GM23338 (cell line): ENCODE data around the gene FBLN1. TPM values are rescaled to one million over a fixed set of nuclear protein-coding genes. Genes with fewer than 3 reads are reported as not detected.

Experiments used
- ATAC-seq: fragments of 200-7000 bp; cut with Tn5 transposase; 3 replicates; pipeline ENCODE4 v1.9.1; 2020
- DNase-seq: peaks from one replicate; pipeline ENCODE4 v3.0.0-alpha.2; 2015; ENCODE audit warnings: low spot score
- H2AFZ ChIP-seq: fragments of 200-600 bp; sonication (generic); 2 replicates; pipeline ENCODE4 v1.8.0; 2016; ENCODE audit warnings: antibody characterized with exemption, mild to moderate bottlenecking, moderate library complexity
- H3F3A ChIP-seq: fragments of 200-600 bp; sonication (generic); replicated peaks from 2 replicates; pipeline ENCODE4 v1.8.0; 2017; ENCODE audit warnings: antibody characterized with exemption, mixed run types, low read depth
- H3K27ac ChIP-seq: fragments of 200-600 bp; sonication (generic); 2 replicates; pipeline ENCODE4 v1.6.1; 2016; ENCODE audit warnings: low read depth
- H3K27me3 ChIP-seq: fragments of 200-600 bp; sonication (generic); 2 replicates; pipeline ENCODE4 v1.8.0; 2016; ENCODE audit warnings: mild to moderate bottlenecking, mixed run types, moderate library complexity; ENCODE audit not compliant: insufficient read depth
- H3K36me3 ChIP-seq: fragments of 200-600 bp; sonication (generic); 2 replicates; pipeline ENCODE4 v1.8.0; 2016; ENCODE audit warnings: mild to moderate bottlenecking; ENCODE audit not compliant: insufficient read depth
- H3K4me1 ChIP-seq: fragments of 200-600 bp; sonication (generic); 2 replicates; pipeline ENCODE4 v1.8.0; 2016; ENCODE audit warnings: mild to moderate bottlenecking, moderate library complexity; ENCODE audit not compliant: insufficient read depth
- H3K4me2 ChIP-seq: fragments of 200-600 bp; sonication (generic); 2 replicates; pipeline ENCODE4 v1.7.1; 2017; ENCODE audit warnings: mixed run types
- H3K4me3 ChIP-seq: fragments of 200-600 bp; sonication (generic); 2 replicates; pipeline ENCODE4 v1.6.1; 2016; ENCODE audit warnings: mixed run types
- H3K79me2 ChIP-seq: fragments of 200-600 bp; sonication (generic); replicated peaks from 2 replicates; pipeline ENCODE4 v1.8.0; 2017; ENCODE audit warnings: mild to moderate bottlenecking; ENCODE audit not compliant: insufficient read depth
- H3K9me2 ChIP-seq: fragments of 200-600 bp; sonication (generic); 2 replicates; pipeline ENCODE4 v1.8.0; 2017; ENCODE audit not compliant: insufficient read depth
- H4K20me1 ChIP-seq: fragments of 200-600 bp; sonication (generic); replicated peaks from 2 replicates; pipeline ENCODE4 v1.8.0; 2017; ENCODE audit warnings: mild to moderate bottlenecking; ENCODE audit not compliant: insufficient read depth
- H3K27ac Mint-ChIP-seq: 2 replicates; pipeline ENCODE4 v1.8.0; 2020; ENCODE audit warnings: inconsistent platforms, mild to moderate bottlenecking, moderate library complexity, mixed read lengths
- H3K27me3 Mint-ChIP-seq: 3 replicates; pipeline ENCODE4 v1.8.0; 2022; ENCODE audit warnings: low read depth, mild to moderate bottlenecking, moderate library complexity, mixed read lengths, inconsistent platforms; ENCODE audit not compliant: insufficient read depth, poor library complexity
- H3K36me3 Mint-ChIP-seq: 3 replicates; pipeline ENCODE4 v1.8.0; 2021; ENCODE audit warnings: low read depth, mild to moderate bottlenecking, inconsistent platforms, moderate library complexity, mixed read lengths
- H3K4me1 Mint-ChIP-seq: 3 replicates; pipeline ENCODE4 v1.8.0; 2020; ENCODE audit warnings: mild to moderate bottlenecking, inconsistent platforms, mixed read lengths
- H3K4me3 Mint-ChIP-seq: 3 replicates; pipeline ENCODE4 v1.8.0; 2021; ENCODE audit warnings: moderate library complexity, mild to moderate bottlenecking, inconsistent platforms, mixed read lengths
- H3K9me3 Mint-ChIP-seq: 3 replicates; pipeline ENCODE4 v1.8.0; 2020; ENCODE audit warnings: moderate library complexity, mild to moderate bottlenecking, inconsistent platforms, mixed read lengths
- CREB1 ChIP-seq: fragments of 250-450 bp; sonication (Bioruptor Pico); IDR thresholded peaks from 2 replicates; pipeline ENCODE4 v1.5.0; 2020; ENCODE audit warnings: low read depth, mild to moderate bottlenecking, moderate library complexity
- CTCF ChIP-seq, 2 experiments: fragments of 200-600 bp in 1 of 2; sonication (generic) in 1 of 2; conservative IDR thresholded peaks; 2 replicates each; pipeline versions ENCODE4 v1.5.1 to v1.6.1; 2016 to 2017; ENCODE audit warnings: antibody characterized with exemption in 2 of 2, low read depth in 2 of 2, mild to moderate bottlenecking in 2 of 2, moderate library complexity in 1 of 2
- ETS1 ChIP-seq: IDR thresholded peaks from 2 replicates; pipeline ENCODE4 v1.6.1; 2016; ENCODE audit warnings: antibody characterized with exemption
- EZH2 ChIP-seq: fragments of 200-600 bp; sonication (generic); IDR thresholded peaks from one replicate; pipeline ENCODE4 v1.8.0; 2017; ENCODE audit warnings: antibody characterized with exemption, mild to moderate bottlenecking, low read depth; ENCODE audit not compliant: unreplicated experiment
- EZH2phosphoT487 ChIP-seq: fragments of 200-600 bp; sonication (generic); IDR thresholded peaks from one replicate; pipeline ENCODE4 v1.8.1; 2018; ENCODE audit warnings: antibody characterized with exemption; ENCODE audit not compliant: unreplicated experiment
- JUNB ChIP-seq: IDR thresholded peaks from one replicate; pipeline ENCODE4 v1.6.1; 2016; ENCODE audit warnings: antibody characterized with exemption; ENCODE audit not compliant: unreplicated experiment
- NANOG ChIP-seq: IDR thresholded peaks from 2 replicates; pipeline ENCODE4 v1.6.1; 2016; ENCODE audit warnings: antibody characterized with exemption, borderline replicate concordance
- POLR2AphosphoS5 ChIP-seq: IDR thresholded peaks from 2 replicates; pipeline ENCODE4 v1.6.1; 2016; ENCODE audit warnings: antibody characterized with exemption, low read depth
- REST ChIP-seq: IDR thresholded peaks from one replicate; pipeline ENCODE4 v1.6.1; 2018; ENCODE audit warnings: antibody characterized with exemption; ENCODE audit not compliant: unreplicated experiment
- STAT1 ChIP-seq: IDR thresholded peaks from one replicate; pipeline ENCODE4 v1.6.1; 2016; ENCODE audit warnings: antibody characterized with exemption; ENCODE audit not compliant: unreplicated experiment
- ZNF114 ChIP-seq: fragments of 250-450 bp; sonication (Bioruptor Pico); IDR thresholded peaks from 2 replicates; pipeline ENCODE4 v1.5.0; 2020; ENCODE audit warnings: mild to moderate bottlenecking, moderate library complexity
- ZNF331 ChIP-seq: fragments of 250-450 bp; sonication (Bioruptor Pico); IDR thresholded peaks from 2 replicates; pipeline ENCODE4 v1.5.0; 2020; ENCODE audit warnings: low read depth, mild to moderate bottlenecking, moderate library complexity
- ZNF462 ChIP-seq: fragments of 250-450 bp; sonication (Bioruptor Pico); IDR thresholded peaks from 2 replicates; pipeline ENCODE4 v1.5.0; 2020; ENCODE audit warnings: mild to moderate bottlenecking, moderate library complexity
- polyA plus RNA-seq: library from polyadenylated mRNA; unstranded; fragments of >200 nt; fragmentation: Nextera tagmentation; extraction: Ambion mirVana; gene quantifications from 2 replicates; pipeline ENCODE4 v1.2.1, GENCODE V29; 2016
- total RNA-seq: library from RNA; depleted of rRNA; stranded (reverse); fragments of >200 nt; shearing (Covaris generic); gene quantifications from 2 replicates; pipeline ENCODE4 v1.2.3, GENCODE V29; 2014

Gene FBLN1
- total and polyA plus RNA-seq, 2 experiments from 2014 or later, result 90.1 to 137 TPM

GRCh38 chr22:45453764-45454163, 48.9 kb upstream of the FBLN1 start:
- no peaks in the 10 kb centered on the region for H3K36me3 ChIP-seq
- H3K79me2 ChIP-seq, result no peaks in the 10 kb centered on the region
- Mint-ChIP-seq H3K4me1 (no peaks in the 10 kb centered on the region), H3K27ac (no peak overlapping the region), H3K4me3 (no peak overlapping the region), H3K27me3 (peaks cover 5% of the 10 kb centered on the region), H3K36me3 (no peaks in the 10 kb centered on the region; the same call in 2 of the 3 replicates), H3K9me3 (no peaks in the 10 kb centered on the region)
- H3K4me1 ChIP-seq, result no peaks in the 10 kb centered on the region
- TF ChIP-seq EZH2 (no peak), ETS1 (no peak), POLR2AphosphoS5 (no peak), JUNB (no peak), ZNF114 (CRISPR knock-in tag) (no peak), ZNF331 (CRISPR knock-in tag) (no peak), ZNF462 (CRISPR knock-in tag) (no peak), REST (no peak), CTCF (conservative IDR thresholded peaks at IDR 0.05; ENCODE audit: low read depth in 2 of 2) (no peak), EZH2phosphoT487 (no peak), NANOG (no peak), STAT1 (no peak), CREB1 (CRISPR knock-in tag) (no peak)
- H3K4me3 ChIP-seq, result no peak overlapping the region
- H2AFZ ChIP-seq, result no peak overlapping the region
- DNase-seq (no peak), ATAC-seq (no peak)
- H3K4me2 ChIP-seq, result no peak overlapping the region
- H3K9me2 ChIP-seq, result no peaks in the 10 kb centered on the region
- H3F3A ChIP-seq, result no peaks in the 10 kb centered on the region
- H4K20me1 ChIP-seq, result no peaks in the 10 kb centered on the region
- H3K27ac ChIP-seq, result no peak overlapping the region
- H3K27me3 ChIP-seq, result no peaks in the 10 kb centered on the region
